CD4-positive, alpha-beta T cell treated with Interleukin-6 for 4 hours (primary cell): ENCODE data around the gene SRPK2.
"Not testable (repeated sequence)": the region's sequence is repeated elsewhere in the genome, so short reads cannot be mapped to it uniquely, and the experiment has no call there.

Experiments used
- DNase-seq: peaks from one replicate; pipeline ENCODE4 v3.0.0-alpha.2; 2020; ENCODE audit warnings: mixed read lengths

SRPK2 gene

GRCh38 chr7:105297309-105297708 is 91.4 kb downstream of the SRPK2 start:
- DNase-seq: no peak

- no peak for DNase-seq
Measured at GRCh38 chr7:105296491-105296890, 92.2 kb downstream of the SRPK2 start.

- no peak for DNase-seq
Measured at GRCh38 chr7:105295596-105296352, 92.9 kb downstream of the SRPK2 start.

- DNase-seq: not testable (repeated sequence)
Measured at GRCh38 chr7:105294482-105294881, 94.2 kb downstream of the SRPK2 start.

GRCh38 chr7:105289704-105290103 is 99.0 kb downstream of the SRPK2 start:
- DNase-seq: no peak

- no peak for DNase-seq
Measured at GRCh38 chr7:105286441-105286840, 102.3 kb downstream of the SRPK2 start.

- no peak for DNase-seq
Measured at GRCh38 chr7:105285118-105285874, 103.4 kb downstream of the SRPK2 start.

GRCh38 chr7:105284014-105284413 is 104.7 kb downstream of the SRPK2 start:
- no peak for DNase-seq

GRCh38 chr7:105281966-105282365 is 106.8 kb downstream of the SRPK2 start:
- no peak for DNase-seq

- DNase-seq: no peak
Measured at GRCh38 chr7:105279688-105280007, 109.1 kb downstream of the SRPK2 start.

- no peak for DNase-seq
Measured at GRCh38 chr7:105278973-105279687, 109.6 kb downstream of the SRPK2 start.

- DNase-seq: no peak
Measured at GRCh38 chr7:105278565-105278964, 110.2 kb downstream of the SRPK2 start.

GRCh38 chr7:105277341-105277740 is 111.4 kb downstream of the SRPK2 start:
- DNase-seq: no peak

GRCh38 chr7:105270117-105270516 is 118.6 kb downstream of the SRPK2 start:
- peak; percentile 13 for DNase-seq

- DNase-seq: no peak
Measured at GRCh38 chr7:105269397-105269796, 119.3 kb downstream of the SRPK2 start.

- no peak for DNase-seq
Measured at GRCh38 chr7:105268511-105269392, 120.0 kb downstream of the SRPK2 start.

- peak; percentile 29 for DNase-seq
Measured at GRCh38 chr7:105268056-105268455, 120.7 kb downstream of the SRPK2 start.

GRCh38 chr7:105267244-105267643 is 121.5 kb downstream of the SRPK2 start:
- no peak for DNase-seq

GRCh38 chr7:105264707-105265106 is 124.0 kb downstream of the SRPK2 start:
- no peak for DNase-seq

GRCh38 chr7:105261689-105262088 is 127.0 kb downstream of the SRPK2 start:
- no peak for DNase-seq

GRCh38 chr7:105260201-105260871 is 128.4 kb downstream of the SRPK2 start:
- DNase-seq: not testable (repeated sequence)

- DNase-seq: not testable (repeated sequence)
Measured at GRCh38 chr7:105258919-105259318, 129.8 kb downstream of the SRPK2 start.
